ENCODE results near the gene TANK. TPM values are rescaled to one million over a fixed set of nuclear protein-coding genes. Genes with fewer than 3 reads are reported as not detected.

TANK gene
- total and polyA plus RNA-seq, 4 donors = 17.2 to 62.1 (median 42.3) TPM

DNA sequence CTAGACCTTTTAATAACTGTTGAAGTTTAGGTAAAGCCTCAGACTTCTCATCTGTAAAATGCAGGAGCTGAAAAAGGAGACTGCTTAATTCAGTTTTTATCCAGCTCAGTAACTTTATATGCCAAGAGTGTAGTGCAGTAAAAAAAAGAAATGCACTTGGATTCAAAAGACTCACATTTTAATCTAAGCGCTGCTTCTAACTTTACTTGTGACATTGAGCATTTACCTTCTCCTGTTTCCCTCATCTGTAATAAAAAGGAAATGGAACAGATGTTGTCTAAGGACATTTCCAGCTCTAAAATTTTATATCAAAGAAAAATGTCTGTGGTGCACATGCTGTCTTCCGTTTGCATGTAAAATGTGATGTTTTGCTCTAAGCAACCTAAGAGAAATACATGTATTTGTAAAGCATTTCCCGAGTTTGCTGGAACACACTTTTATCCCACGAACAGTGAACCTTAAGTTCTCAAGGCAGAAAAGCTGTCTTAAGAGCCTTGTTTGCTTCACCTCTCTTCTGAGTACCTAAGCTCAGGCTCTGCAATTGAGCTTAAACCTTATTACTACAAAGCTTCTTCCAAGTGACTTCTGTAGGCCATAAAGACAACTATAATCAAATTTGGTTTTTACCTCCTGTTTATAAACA, 24.2 kb upstream of the TANK start:
- Histone ChIP-seq H3K9ac (ENCODE audit: low read depth in 1 of 2, low read length in 2 of 2) (peak overlapping the region in 1 of 2 donors; percentile 68), H3K4me1 (ENCODE audit: control insufficient read depth in 4 of 4, insufficient read depth in 4 of 4, low read length in 3 of 4) (peaks cover 2 to 9% (median 7%) of the 10 kb centered on the region in 4 donors), H3K27ac (ENCODE audit: low read depth in 1 of 2, low read length in 2 of 2) (peak overlapping the region; percentile 6 to 48), H3K36me3 (ENCODE audit: control insufficient read depth in 4 of 4, insufficient read depth in 3 of 4, low read depth in 1 of 4, low read length in 3 of 4) (no peaks in the 10 kb centered on the region), H3K27me3 (ENCODE audit: control insufficient read depth in 4 of 4, insufficient read depth in 4 of 4, low read length in 3 of 4) (no peaks in the 10 kb centered on the region), H3K9me3 (ENCODE audit: control insufficient read depth in 4 of 4, low read length in 3 of 4) (no peaks in the 10 kb centered on the region), H3K4me3 (ENCODE audit: low read depth in 1 of 3, low read length in 3 of 3) (no peak overlapping the region)
- TF ChIP-seq SP1 (IDR thresholded peaks at IDR 0.05) (no peak), JUND (IDR thresholded peaks at IDR 0.05) (no peak), GABPA (IDR thresholded peaks at IDR 0.05 in 1 of 2, conservative IDR thresholded peaks at IDR 0.05 in 1 of 2) (no peak), FOXA2 (IDR thresholded peaks at IDR 0.05) (no peak), RAD21 (IDR thresholded peaks at IDR 0.05) (no peak), RXRA (IDR thresholded peaks at IDR 0.05) (no peak), FOXA1 (IDR thresholded peaks at IDR 0.05) (no peak), HNF4A (conservative IDR thresholded peaks at IDR 0.05) (no peak), EGR1 (IDR thresholded peaks at IDR 0.05; ENCODE audit: low read depth in 2 of 2) (no peak), TAF1 (conservative IDR thresholded peaks at IDR 0.05) (no peak), HNF4G (IDR thresholded peaks at IDR 0.05) (no peak), ZBTB33 (IDR thresholded peaks at IDR 0.05) (no peak)
- TF ChIP-seq, protein P1, sequence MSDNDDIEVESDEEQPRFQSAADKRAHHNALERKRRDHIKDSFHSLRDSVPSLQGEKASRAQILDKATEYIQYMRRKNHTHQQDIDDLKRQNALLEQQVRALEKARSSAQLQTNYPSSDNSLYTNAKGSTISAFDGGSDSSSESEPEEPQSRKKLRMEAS (IDR thresholded peaks at IDR 0.05) = no peak
- TF ChIP-seq, protein P2, sequence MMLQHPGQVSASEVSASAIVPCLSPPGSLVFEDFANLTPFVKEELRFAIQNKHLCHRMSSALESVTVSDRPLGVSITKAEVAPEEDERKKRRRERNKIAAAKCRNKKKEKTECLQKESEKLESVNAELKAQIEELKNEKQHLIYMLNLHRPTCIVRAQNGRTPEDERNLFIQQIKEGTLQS (IDR thresholded peaks at IDR 0.05) = no peak
- TF ChIP-seq, protein P3, sequence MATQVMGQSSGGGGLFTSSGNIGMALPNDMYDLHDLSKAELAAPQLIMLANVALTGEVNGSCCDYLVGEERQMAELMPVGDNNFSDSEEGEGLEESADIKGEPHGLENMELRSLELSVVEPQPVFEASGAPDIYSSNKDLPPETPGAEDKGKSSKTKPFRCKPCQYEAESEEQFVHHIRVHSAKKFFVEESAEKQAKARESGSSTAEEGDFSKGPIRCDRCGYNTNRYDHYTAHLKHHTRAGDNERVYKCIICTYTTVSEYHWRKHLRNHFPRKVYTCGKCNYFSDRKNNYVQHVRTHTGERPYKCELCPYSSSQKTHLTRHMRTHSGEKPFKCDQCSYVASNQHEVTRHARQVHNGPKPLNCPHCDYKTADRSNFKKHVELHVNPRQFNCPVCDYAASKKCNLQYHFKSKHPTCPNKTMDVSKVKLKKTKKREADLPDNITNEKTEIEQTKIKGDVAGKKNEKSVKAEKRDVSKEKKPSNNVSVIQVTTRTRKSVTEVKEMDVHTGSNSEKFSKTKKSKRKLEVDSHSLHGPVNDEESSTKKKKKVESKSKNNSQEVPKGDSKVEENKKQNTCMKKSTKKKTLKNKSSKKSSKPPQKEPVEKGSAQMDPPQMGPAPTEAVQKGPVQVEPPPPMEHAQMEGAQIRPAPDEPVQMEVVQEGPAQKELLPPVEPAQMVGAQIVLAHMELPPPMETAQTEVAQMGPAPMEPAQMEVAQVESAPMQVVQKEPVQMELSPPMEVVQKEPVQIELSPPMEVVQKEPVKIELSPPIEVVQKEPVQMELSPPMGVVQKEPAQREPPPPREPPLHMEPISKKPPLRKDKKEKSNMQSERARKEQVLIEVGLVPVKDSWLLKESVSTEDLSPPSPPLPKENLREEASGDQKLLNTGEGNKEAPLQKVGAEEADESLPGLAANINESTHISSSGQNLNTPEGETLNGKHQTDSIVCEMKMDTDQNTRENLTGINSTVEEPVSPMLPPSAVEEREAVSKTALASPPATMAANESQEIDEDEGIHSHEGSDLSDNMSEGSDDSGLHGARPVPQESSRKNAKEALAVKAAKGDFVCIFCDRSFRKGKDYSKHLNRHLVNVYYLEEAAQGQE (IDR thresholded peaks at IDR 0.05) = no peak
- 75% methylated on average over 4 of the region's 4 CpGs for WGBS
- DNase-seq (ENCODE audit: low spot score) = no peak

DNA sequence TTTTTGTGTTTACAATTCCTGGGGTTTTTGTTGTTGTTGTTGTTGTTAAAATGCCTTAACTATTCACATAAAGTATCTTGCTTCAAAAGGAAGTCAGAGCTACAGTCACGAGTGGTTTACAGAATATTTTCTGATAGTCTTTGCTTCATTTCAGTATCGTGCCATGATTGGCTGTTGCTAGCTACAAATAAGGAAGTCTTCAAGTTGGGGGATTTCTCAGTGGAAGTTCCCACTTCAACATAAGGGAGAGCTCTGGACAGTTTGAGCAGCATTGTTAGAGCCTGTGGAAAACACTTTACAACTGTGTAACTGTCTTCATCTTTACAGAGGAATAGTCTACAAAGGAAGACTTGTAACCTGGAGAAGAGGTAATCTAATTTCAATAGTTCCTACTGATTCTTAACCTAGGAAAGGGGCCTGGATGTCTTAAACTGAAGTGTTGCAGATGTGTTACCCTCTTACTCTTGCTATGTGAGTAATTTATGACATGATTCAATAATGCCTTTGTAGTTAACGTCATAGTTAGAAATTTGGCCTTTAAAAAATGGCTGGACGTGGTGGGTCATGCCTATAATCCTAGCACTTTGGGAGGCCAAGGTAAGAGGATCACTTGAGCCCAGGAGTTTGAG, 23.4 kb upstream of the TANK start:
- TF ChIP-seq RXRA (IDR thresholded peaks at IDR 0.05) = no peak
- TF ChIP-seq, protein P2 (IDR thresholded peaks at IDR 0.05) = no peak
- TF ChIP-seq, protein P3 (IDR thresholded peaks at IDR 0.05) = no peak
- no peak for TF ChIP-seq NR2F2 (IDR thresholded peaks at IDR 0.05)
- TF ChIP-seq, protein P4, sequence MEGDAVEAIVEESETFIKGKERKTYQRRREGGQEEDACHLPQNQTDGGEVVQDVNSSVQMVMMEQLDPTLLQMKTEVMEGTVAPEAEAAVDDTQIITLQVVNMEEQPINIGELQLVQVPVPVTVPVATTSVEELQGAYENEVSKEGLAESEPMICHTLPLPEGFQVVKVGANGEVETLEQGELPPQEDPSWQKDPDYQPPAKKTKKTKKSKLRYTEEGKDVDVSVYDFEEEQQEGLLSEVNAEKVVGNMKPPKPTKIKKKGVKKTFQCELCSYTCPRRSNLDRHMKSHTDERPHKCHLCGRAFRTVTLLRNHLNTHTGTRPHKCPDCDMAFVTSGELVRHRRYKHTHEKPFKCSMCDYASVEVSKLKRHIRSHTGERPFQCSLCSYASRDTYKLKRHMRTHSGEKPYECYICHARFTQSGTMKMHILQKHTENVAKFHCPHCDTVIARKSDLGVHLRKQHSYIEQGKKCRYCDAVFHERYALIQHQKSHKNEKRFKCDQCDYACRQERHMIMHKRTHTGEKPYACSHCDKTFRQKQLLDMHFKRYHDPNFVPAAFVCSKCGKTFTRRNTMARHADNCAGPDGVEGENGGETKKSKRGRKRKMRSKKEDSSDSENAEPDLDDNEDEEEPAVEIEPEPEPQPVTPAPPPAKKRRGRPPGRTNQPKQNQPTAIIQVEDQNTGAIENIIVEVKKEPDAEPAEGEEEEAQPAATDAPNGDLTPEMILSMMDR (IDR thresholded peaks at IDR 0.05; ENCODE audit: low read depth, low read length, missing input control) = no peak
- no peak for TF ChIP-seq HNF4G (IDR thresholded peaks at IDR 0.05)
- no peak for TF ChIP-seq HNF4A (conservative IDR thresholded peaks at IDR 0.05)
- TF ChIP-seq, protein P1 (IDR thresholded peaks at IDR 0.05) = no peak
- TF ChIP-seq TAF1 (conservative IDR thresholded peaks at IDR 0.05) = no peak
- no peak for TF ChIP-seq GABPA (IDR thresholded peaks at IDR 0.05 in 1 of 2, conservative IDR thresholded peaks at IDR 0.05 in 1 of 2)
- no peak for TF ChIP-seq FOXA1 (IDR thresholded peaks at IDR 0.05)
- TF ChIP-seq EGR1 (IDR thresholded peaks at IDR 0.05; ENCODE audit: low read depth in 2 of 2) = no peak
- no peak overlapping the region for H3K4me3 ChIP-seq (ENCODE audit: low read depth in 1 of 3, low read length in 3 of 3)
- H3K9me3 ChIP-seq (ENCODE audit: control insufficient read depth in 4 of 4, low read length in 3 of 4) = no peaks in the 10 kb centered on the region
- H3K36me3 ChIP-seq (ENCODE audit: control insufficient read depth in 4 of 4, insufficient read depth in 3 of 4, low read depth in 1 of 4, low read length in 3 of 4) = no peaks in the 10 kb centered on the region
- no peak for DNase-seq (ENCODE audit: low spot score)
- peaks cover 2 to 9% (median 7%) of the 10 kb centered on the region in 4 donors for H3K4me1 ChIP-seq (ENCODE audit: control insufficient read depth in 4 of 4, insufficient read depth in 4 of 4, low read length in 3 of 4)
- H3K27ac ChIP-seq (ENCODE audit: low read depth in 1 of 2, low read length in 2 of 2) = peak overlapping the region; percentile 40 to 48
- peak overlapping the region in 1 of 2 donors; percentile 68 for H3K9ac ChIP-seq (ENCODE audit: low read depth in 1 of 2, low read length in 2 of 2)
- H3K27me3 ChIP-seq (ENCODE audit: control insufficient read depth in 4 of 4, insufficient read depth in 4 of 4, low read length in 3 of 4) = no peaks in the 10 kb centered on the region
- WGBS = 66% methylated on average over 4 of the region's 4 CpGs
